ENCODE data around the gene ELMO1.

- TF ChIP-seq CTCF (IDR thresholded peaks at IDR 0.05; ENCODE audit: borderline replicate concordance, extremely low read depth, low read length, poor library complexity, severe bottlenecking) (no peak), EZH2 (IDR thresholded peaks at IDR 0.05; ENCODE audit: borderline replicate concordance, low read depth, low read length, severe bottlenecking) (no peak)
These were observed 192.0 kb downstream of the ELMO1 start for GRCh38 chr7:37256631-37257030.

Data from DND-41 (cell line).